ENCODE results near the gene ZBTB25. TPM values are rescaled to one million over a fixed set of nuclear protein-coding genes. Genes with fewer than 3 reads are reported as not detected.

The ZBTB25 gene
- total RNA-seq, 1 donor from 2014 or later: 14.1 TPM

- Mint-ChIP-seq H3K27me3 (ENCODE audit: low read depth) (peaks cover 22% of the 10 kb centered on the region), H3K27ac (ENCODE audit: unreplicated experiment) (no peak overlapping the region), H3K36me3 (ENCODE audit: low read depth) (peaks cover 6% of the 10 kb centered on the region), H3K4me1 (peaks cover 7% of the 10 kb centered on the region), H3K9me3 (peaks cover 8% of the 10 kb centered on the region), H3K4me3 (no peak overlapping the region)
- no peak for TF ChIP-seq CTCF (conservative IDR thresholded peaks at IDR 0.05)
- no peak for DNase-seq (ENCODE audit: low read depth, low spot score)
Measured at GRCh38 chr14:64544607-64545312, 41.1 kb upstream of the ZBTB25 start.

GRCh38 chr14:64542836-64543201 is 39.2 kb upstream of the ZBTB25 start:
- H3K27ac Mint-ChIP-seq (ENCODE audit: unreplicated experiment): no peak overlapping the region
- TF ChIP-seq CTCF (conservative IDR thresholded peaks at IDR 0.05): no peak
- peaks cover 6% of the 10 kb centered on the region for H3K36me3 Mint-ChIP-seq (ENCODE audit: low read depth)
- H3K27me3 Mint-ChIP-seq (ENCODE audit: low read depth): peaks cover 11% of the 10 kb centered on the region
- DNase-seq (ENCODE audit: low read depth, low spot score): no peak
- peaks cover 8% of the 10 kb centered on the region for H3K9me3 Mint-ChIP-seq
- peaks cover 12% of the 10 kb centered on the region for H3K4me1 Mint-ChIP-seq
- H3K4me3 Mint-ChIP-seq: no peak overlapping the region

GRCh38 chr14:64541972-64542835 is 38.6 kb upstream of the ZBTB25 start:
- Mint-ChIP-seq H3K27me3 (ENCODE audit: low read depth) (peaks cover 11% of the 10 kb centered on the region), H3K27ac (ENCODE audit: unreplicated experiment) (no peak overlapping the region), H3K4me1 (peaks cover 12% of the 10 kb centered on the region), H3K4me3 (no peak overlapping the region), H3K36me3 (ENCODE audit: low read depth) (peaks cover 6% of the 10 kb centered on the region), H3K9me3 (peaks cover 8% of the 10 kb centered on the region)
- DNase-seq (ENCODE audit: low read depth, low spot score): no peak
- TF ChIP-seq CTCF (conservative IDR thresholded peaks at IDR 0.05): no peak

- Mint-ChIP-seq H3K4me3 (no peak overlapping the region), H3K9me3 (peaks cover 8% of the 10 kb centered on the region), H3K27me3 (ENCODE audit: low read depth) (peaks cover 11% of the 10 kb centered on the region), H3K27ac (ENCODE audit: unreplicated experiment) (no peak overlapping the region), H3K4me1 (peaks cover 12% of the 10 kb centered on the region), H3K36me3 (ENCODE audit: low read depth) (peaks cover 6% of the 10 kb centered on the region)
- DNase-seq (ENCODE audit: low read depth, low spot score): no peak
- TF ChIP-seq CTCF (conservative IDR thresholded peaks at IDR 0.05): no peak
Measured at GRCh38 chr14:64541261-64541971, 37.8 kb upstream of the ZBTB25 start.

All from neural crest cell (in vitro differentiated cells).